ENCODE results near the gene TTC28. TPM values are rescaled to one million over a fixed set of nuclear protein-coding genes. Genes with fewer than 3 reads are reported as not detected.
A peak's percentile ranks its signal among the peaks of the same experiment; 100 is the strongest.
"Not testable (repeated sequence)": the region's sequence is repeated elsewhere in the genome, so short reads cannot be mapped to it uniquely, and the experiment has no call there.

The TTC28 gene
- total RNA-seq, result 1.3 and 1.8 TPM in 2 replicates

- not testable (repeated sequence) for H3K36me3 ChIP-seq (ENCODE audit: control insufficient read depth, insufficient read depth, low read length); FAIRE-seq; DNase-seq (ENCODE audit: low read depth); H3K27me3 ChIP-seq (ENCODE audit: control insufficient read depth, insufficient read depth, low read length)
- peak within 1 kb of the TSS; percentile 32 for H3K4me3 ChIP-seq (ENCODE audit: low read depth, low read length)
Measured at GRCh38 chr22:28679611-28680287, at the start of gene TTC28. TSS of gene TTC28 (minus strand) at chr22:28679840. CDS start at chr22:28679723, 117 bp downstream.

- no peak for FAIRE-seq
- Histone ChIP-seq H3K36me3 (ENCODE audit: control insufficient read depth, insufficient read depth, low read length) (peaks cover 4% of the 10 kb centered on the region), H3K27me3 (ENCODE audit: control insufficient read depth, insufficient read depth, low read length) (no peaks in the 10 kb centered on the region), H3K4me3 (ENCODE audit: low read depth, low read length) (no peak overlapping the region)
- no peak for TF ChIP-seq CTCF (IDR thresholded peaks at IDR 0.05; ENCODE audit: insufficient read depth, low read length, severe bottlenecking)
- DNase-seq (ENCODE audit: low read depth), result no peak
Measured at GRCh38 chr22:28728621-28729313, 49.1 kb upstream of the TTC28 start.

- H3K27me3 ChIP-seq (ENCODE audit: control insufficient read depth, insufficient read depth, low read length), result no peaks in the 10 kb centered on the region
- DNase-seq (ENCODE audit: low read depth) (no peak), FAIRE-seq (no peak)
- H3K4me3 ChIP-seq (ENCODE audit: low read depth, low read length), result no peak overlapping the region
- no peak for TF ChIP-seq CTCF (IDR thresholded peaks at IDR 0.05; ENCODE audit: insufficient read depth, low read length, severe bottlenecking)
- H3K36me3 ChIP-seq (ENCODE audit: control insufficient read depth, insufficient read depth, low read length), result peaks cover 4% of the 10 kb centered on the region
Measured at GRCh38 chr22:28728002-28728401, 48.4 kb upstream of the TTC28 start.

GRCh38 chr22:28718044-28718443 lies 38.4 kb upstream of the TTC28 start:
- DNase-seq (ENCODE audit: low read depth) (no peak), FAIRE-seq (no peak)
- H3K4me3 ChIP-seq (ENCODE audit: low read depth, low read length), result no peak overlapping the region
- H3K36me3 ChIP-seq (ENCODE audit: control insufficient read depth, insufficient read depth, low read length), result peaks cover 1% of the 10 kb centered on the region
- no peak for TF ChIP-seq CTCF (IDR thresholded peaks at IDR 0.05; ENCODE audit: insufficient read depth, low read length, severe bottlenecking)
- H3K27me3 ChIP-seq (ENCODE audit: control insufficient read depth, insufficient read depth, low read length), result no peaks in the 10 kb centered on the region

- Histone ChIP-seq H3K36me3 (ENCODE audit: control insufficient read depth, insufficient read depth, low read length) (no peaks in the 10 kb centered on the region), H3K4me3 (ENCODE audit: low read depth, low read length) (no peak overlapping the region)
- no peak for FAIRE-seq
Measured at GRCh38 chr22:28716686-28717085, 37.0 kb upstream of the TTC28 start.

More at GRCh38 chr22:28716686-28717085, 37.0 kb upstream of the TTC28 start:
- no peaks in the 10 kb centered on the region for H3K27me3 ChIP-seq (ENCODE audit: control insufficient read depth, insufficient read depth, low read length)
- DNase-seq (ENCODE audit: low read depth), result no peak
- TF ChIP-seq CTCF (IDR thresholded peaks at IDR 0.05; ENCODE audit: insufficient read depth, low read length, severe bottlenecking), result no peak

All from bronchial epithelial cell (primary cell).